ENCODE results near the gene PCNX3. TPM values are rescaled to one million over a fixed set of nuclear protein-coding genes. Genes with fewer than 3 reads are reported as not detected.

PCNX3 gene
- total and polyA plus RNA-seq, 10 of the 15 experiments (the other 5 are each of a cell fraction or from before 2014, with no cell fraction given): 0.03 to 46.6 (median 8.4) TPM

- TF ChIP-seq EGR1 (IDR thresholded peaks at IDR 0.05; ENCODE audit: borderline replicate concordance in 1 of 2, low read depth in 2 of 2, low read length in 2 of 2): no peak; a peak in 1 of 3 replicates
- TF ChIP-seq CHD4 (IDR thresholded peaks at IDR 0.05): no peak
- no peak for TF ChIP-seq ATF2 (IDR thresholded peaks at IDR 0.05; ENCODE audit: low read length)
- peak; percentile 18; the same call in 1 of the 2 replicates for TF ChIP-seq SMARCA5 (IDR thresholded peaks at IDR 0.05)
- no peak for TF ChIP-seq POLR2AphosphoS2 (IDR thresholded peaks at IDR 0.05; ENCODE audit: low read depth, low read length)
- no peak for TF ChIP-seq NR2C2 (IDR thresholded peaks at IDR 0.05; ENCODE audit: borderline replicate concordance, control insufficient read depth, insufficient read length, low read depth)
- TF ChIP-seq IRF5 (IDR thresholded peaks at IDR 0.05; ENCODE audit: borderline replicate concordance): no peak
- TF ChIP-seq, protein P1, sequence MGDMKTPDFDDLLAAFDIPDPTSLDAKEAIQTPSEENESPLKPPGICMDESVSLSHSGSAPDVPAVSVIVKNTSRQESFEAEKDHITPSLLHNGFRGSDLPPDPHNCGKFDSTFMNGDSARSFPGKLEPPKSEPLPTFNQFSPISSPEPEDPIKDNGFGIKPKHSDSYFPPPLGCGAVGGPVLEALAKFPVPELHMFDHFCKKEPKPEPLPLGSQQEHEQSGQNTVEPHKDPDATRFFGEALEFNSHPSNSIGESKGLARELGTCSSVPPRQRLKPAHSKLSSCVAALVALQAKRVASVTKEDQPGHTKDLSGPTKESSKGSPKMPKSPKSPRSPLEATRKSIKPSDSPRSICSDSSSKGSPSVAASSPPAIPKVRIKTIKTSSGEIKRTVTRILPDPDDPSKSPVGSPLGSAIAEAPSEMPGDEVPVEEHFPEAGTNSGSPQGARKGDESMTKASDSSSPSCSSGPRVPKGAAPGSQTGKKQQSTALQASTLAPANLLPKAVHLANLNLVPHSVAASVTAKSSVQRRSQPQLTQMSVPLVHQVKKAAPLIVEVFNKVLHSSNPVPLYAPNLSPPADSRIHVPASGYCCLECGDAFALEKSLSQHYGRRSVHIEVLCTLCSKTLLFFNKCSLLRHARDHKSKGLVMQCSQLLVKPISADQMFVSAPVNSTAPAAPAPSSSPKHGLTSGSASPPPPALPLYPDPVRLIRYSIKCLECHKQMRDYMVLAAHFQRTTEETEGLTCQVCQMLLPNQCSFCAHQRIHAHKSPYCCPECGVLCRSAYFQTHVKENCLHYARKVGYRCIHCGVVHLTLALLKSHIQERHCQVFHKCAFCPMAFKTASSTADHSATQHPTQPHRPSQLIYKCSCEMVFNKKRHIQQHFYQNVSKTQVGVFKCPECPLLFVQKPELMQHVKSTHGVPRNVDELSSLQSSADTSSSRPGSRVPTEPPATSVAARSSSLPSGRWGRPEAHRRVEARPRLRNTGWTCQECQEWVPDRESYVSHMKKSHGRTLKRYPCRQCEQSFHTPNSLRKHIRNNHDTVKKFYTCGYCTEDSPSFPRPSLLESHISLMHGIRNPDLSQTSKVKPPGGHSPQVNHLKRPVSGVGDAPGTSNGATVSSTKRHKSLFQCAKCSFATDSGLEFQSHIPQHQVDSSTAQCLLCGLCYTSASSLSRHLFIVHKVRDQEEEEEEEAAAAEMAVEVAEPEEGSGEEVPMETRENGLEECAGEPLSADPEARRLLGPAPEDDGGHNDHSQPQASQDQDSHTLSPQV (IDR thresholded peaks at IDR 0.05): no peak
- TF ChIP-seq, protein P2, sequence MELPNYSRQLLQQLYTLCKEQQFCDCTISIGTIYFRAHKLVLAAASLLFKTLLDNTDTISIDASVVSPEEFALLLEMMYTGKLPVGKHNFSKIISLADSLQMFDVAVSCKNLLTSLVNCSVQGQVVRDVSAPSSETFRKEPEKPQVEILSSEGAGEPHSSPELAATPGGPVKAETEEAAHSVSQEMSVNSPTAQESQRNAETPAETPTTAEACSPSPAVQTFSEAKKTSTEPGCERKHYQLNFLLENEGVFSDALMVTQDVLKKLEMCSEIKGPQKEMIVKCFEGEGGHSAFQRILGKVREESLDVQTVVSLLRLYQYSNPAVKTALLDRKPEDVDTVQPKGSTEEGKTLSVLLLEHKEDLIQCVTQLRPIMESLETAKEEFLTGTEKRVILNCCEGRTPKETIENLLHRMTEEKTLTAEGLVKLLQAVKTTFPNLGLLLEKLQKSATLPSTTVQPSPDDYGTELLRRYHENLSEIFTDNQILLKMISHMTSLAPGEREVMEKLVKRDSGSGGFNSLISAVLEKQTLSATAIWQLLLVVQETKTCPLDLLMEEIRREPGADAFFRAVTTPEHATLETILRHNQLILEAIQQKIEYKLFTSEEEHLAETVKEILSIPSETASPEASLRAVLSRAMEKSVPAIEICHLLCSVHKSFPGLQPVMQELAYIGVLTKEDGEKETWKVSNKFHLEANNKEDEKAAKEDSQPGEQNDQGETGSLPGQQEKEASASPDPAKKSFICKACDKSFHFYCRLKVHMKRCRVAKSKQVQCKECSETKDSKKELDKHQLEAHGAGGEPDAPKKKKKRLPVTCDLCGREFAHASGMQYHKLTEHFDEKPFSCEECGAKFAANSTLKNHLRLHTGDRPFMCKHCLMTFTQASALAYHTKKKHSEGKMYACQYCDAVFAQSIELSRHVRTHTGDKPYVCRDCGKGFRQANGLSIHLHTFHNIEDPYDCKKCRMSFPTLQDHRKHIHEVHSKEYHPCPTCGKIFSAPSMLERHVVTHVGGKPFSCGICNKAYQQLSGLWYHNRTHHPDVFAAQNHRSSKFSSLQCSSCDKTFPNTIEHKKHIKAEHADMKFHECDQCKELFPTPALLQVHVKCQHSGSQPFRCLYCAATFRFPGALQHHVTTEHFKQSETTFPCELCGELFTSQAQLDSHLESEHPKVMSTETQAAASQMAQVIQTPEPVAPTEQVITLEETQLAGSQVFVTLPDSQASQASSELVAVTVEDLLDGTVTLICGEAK (IDR thresholded peaks at IDR 0.05; ENCODE audit: borderline replicate concordance): no peak
- TF ChIP-seq CHD1 (IDR thresholded peaks at IDR 0.05; ENCODE audit: low read depth, low read length): no peak
- TF ChIP-seq SPI1 (IDR thresholded peaks at IDR 0.05; ENCODE audit: borderline replicate concordance, insufficient read depth, low read depth, low read length): no peak
- TF ChIP-seq, protein P3, sequence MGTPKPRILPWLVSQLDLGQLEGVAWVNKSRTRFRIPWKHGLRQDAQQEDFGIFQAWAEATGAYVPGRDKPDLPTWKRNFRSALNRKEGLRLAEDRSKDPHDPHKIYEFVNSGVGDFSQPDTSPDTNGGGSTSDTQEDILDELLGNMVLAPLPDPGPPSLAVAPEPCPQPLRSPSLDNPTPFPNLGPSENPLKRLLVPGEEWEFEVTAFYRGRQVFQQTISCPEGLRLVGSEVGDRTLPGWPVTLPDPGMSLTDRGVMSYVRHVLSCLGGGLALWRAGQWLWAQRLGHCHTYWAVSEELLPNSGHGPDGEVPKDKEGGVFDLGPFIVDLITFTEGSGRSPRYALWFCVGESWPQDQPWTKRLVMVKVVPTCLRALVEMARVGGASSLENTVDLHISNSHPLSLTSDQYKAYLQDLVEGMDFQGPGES (IDR thresholded peaks at IDR 0.05): no peak
- no peak for TF ChIP-seq BHLHE40 (IDR thresholded peaks at IDR 0.05; ENCODE audit: borderline replicate concordance in 1 of 2, low read depth in 2 of 2, low read length in 1 of 2)
- no peak for TF ChIP-seq SREBF2 (IDR thresholded peaks at IDR 0.05; ENCODE audit: low read length)
- TF ChIP-seq ZNF274 (IDR thresholded peaks at IDR 0.05; ENCODE audit: insufficient read depth, insufficient read length): no peak
These were observed 39.2 kb upstream of the PCNX3 start (continued) for GRCh38 chr11:65576232-65576866.
